ENCODE measurements around the gene LCOR.

LCOR gene

DNA sequence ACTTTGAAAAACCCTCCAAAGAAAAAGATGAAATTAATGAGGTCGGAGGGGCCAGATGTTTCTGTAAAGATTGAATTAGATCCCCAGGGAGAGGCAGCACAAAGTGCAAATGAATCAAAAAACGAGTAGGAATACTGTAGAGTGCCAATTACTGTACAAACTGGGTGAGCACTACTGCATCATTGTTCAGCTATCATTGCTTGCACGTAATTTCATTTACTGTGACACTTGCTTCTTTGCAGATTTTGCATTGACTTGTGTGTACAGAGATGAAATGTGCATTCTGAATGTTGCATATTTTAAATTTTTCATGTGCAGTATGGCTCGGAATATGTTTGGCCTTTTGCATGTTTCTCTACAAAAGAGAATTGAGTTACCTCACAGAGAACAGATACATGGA is 123.7 kb downstream of the LCOR start:
- no peak for TF ChIP-seq ARNTL (CRISPR knock-in tag; IDR thresholded peaks at IDR 0.05; ENCODE audit: borderline replicate concordance, low read depth)
- TF ChIP-seq CSDC2 (CRISPR knock-in tag; IDR thresholded peaks at IDR 0.05) = no peak
- TF ChIP-seq PPARA (CRISPR knock-in tag; IDR thresholded peaks at IDR 0.05; ENCODE audit: borderline replicate concordance) = no peak
- TF ChIP-seq, protein P1, sequence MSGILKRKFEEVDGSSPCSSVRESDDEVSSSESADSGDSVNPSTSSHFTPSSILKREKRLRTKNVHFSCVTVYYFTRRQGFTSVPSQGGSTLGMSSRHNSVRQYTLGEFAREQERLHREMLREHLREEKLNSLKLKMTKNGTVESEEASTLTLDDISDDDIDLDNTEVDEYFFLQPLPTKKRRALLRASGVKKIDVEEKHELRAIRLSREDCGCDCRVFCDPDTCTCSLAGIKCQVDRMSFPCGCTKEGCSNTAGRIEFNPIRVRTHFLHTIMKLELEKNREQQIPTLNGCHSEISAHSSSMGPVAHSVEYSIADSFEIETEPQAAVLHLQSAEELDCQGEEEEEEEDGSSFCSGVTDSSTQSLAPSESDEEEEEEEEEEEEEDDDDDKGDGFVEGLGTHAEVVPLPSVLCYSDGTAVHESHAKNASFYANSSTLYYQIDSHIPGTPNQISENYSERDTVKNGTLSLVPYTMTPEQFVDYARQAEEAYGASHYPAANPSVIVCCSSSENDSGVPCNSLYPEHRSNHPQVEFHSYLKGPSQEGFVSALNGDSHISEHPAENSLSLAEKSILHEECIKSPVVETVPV (CRISPR knock-in tag; IDR thresholded peaks at IDR 0.05) = no peak
- no peak for TF ChIP-seq TOX (CRISPR knock-in tag; IDR thresholded peaks at IDR 0.05; ENCODE audit: borderline replicate concordance)
- no peak for TF ChIP-seq OSR1 (CRISPR knock-in tag; IDR thresholded peaks at IDR 0.05)
- TF ChIP-seq ZFP3 (CRISPR knock-in tag; IDR thresholded peaks at IDR 0.05) = no peak
- TF ChIP-seq, protein P2, sequence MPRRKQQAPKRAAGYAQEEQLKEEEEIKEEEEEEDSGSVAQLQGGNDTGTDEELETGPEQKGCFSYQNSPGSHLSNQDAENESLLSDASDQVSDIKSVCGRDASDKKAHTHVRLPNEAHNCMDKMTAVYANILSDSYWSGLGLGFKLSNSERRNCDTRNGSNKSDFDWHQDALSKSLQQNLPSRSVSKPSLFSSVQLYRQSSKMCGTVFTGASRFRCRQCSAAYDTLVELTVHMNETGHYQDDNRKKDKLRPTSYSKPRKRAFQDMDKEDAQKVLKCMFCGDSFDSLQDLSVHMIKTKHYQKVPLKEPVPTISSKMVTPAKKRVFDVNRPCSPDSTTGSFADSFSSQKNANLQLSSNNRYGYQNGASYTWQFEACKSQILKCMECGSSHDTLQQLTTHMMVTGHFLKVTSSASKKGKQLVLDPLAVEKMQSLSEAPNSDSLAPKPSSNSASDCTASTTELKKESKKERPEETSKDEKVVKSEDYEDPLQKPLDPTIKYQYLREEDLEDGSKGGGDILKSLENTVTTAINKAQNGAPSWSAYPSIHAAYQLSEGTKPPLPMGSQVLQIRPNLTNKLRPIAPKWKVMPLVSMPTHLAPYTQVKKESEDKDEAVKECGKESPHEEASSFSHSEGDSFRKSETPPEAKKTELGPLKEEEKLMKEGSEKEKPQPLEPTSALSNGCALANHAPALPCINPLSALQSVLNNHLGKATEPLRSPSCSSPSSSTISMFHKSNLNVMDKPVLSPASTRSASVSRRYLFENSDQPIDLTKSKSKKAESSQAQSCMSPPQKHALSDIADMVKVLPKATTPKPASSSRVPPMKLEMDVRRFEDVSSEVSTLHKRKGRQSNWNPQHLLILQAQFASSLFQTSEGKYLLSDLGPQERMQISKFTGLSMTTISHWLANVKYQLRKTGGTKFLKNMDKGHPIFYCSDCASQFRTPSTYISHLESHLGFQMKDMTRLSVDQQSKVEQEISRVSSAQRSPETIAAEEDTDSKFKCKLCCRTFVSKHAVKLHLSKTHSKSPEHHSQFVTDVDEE (CRISPR knock-in tag; IDR thresholded peaks at IDR 0.05) = no peak
- TF ChIP-seq ZNF8 (CRISPR knock-in tag; IDR thresholded peaks at IDR 0.05) = no peak
- TF ChIP-seq SNAI2 (CRISPR knock-in tag; IDR thresholded peaks at IDR 0.05) = no peak
- no peak for ATAC-seq

DNA sequence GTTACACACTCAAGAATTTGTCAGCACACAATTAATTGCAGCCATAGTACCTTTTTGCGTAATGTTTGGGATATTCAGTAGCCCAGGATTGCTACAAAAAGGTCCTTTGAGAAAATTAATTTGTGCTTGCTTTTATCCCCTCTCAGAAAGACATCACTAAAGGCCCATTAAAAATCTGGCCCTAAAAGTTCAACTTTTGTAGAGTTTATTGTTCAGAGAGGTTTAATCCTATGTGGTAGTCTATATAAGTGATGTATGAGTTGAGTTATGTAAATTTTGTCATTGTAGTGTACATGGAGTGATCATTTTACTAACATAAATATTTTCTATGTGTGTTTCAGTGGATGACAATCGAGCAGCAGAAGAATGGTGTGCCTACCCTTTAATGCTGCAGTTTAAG is 126.0 kb downstream of the LCOR start:
- ATAC-seq = no peak

More for the DNA sequence above, 126.0 kb downstream of the LCOR start:
- TF ChIP-seq ZNF565 (CRISPR knock-in tag; conservative IDR thresholded peaks at IDR 0.05; ENCODE audit: low read depth) = no peak
- no peak for TF ChIP-seq RARB (CRISPR knock-in tag; IDR thresholded peaks at IDR 0.05)
- TF ChIP-seq, protein P3, sequence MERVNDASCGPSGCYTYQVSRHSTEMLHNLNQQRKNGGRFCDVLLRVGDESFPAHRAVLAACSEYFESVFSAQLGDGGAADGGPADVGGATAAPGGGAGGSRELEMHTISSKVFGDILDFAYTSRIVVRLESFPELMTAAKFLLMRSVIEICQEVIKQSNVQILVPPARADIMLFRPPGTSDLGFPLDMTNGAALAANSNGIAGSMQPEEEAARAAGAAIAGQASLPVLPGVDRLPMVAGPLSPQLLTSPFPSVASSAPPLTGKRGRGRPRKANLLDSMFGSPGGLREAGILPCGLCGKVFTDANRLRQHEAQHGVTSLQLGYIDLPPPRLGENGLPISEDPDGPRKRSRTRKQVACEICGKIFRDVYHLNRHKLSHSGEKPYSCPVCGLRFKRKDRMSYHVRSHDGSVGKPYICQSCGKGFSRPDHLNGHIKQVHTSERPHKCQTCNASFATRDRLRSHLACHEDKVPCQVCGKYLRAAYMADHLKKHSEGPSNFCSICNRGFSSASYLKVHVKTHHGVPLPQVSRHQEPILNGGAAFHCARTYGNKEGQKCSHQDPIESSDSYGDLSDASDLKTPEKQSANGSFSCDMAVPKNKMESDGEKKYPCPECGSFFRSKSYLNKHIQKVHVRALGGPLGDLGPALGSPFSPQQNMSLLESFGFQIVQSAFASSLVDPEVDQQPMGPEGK (CRISPR knock-in tag; IDR thresholded peaks at IDR 0.05; ENCODE audit: borderline replicate concordance) = no peak
- no peak for TF ChIP-seq ESRRG (CRISPR knock-in tag; IDR thresholded peaks at IDR 0.05)
- TF ChIP-seq ZNF70 (CRISPR knock-in tag; IDR thresholded peaks at IDR 0.05) = no peak
- no peak for TF ChIP-seq ISL1 (CRISPR knock-in tag; IDR thresholded peaks at IDR 0.05)
- TF ChIP-seq, protein P4, sequence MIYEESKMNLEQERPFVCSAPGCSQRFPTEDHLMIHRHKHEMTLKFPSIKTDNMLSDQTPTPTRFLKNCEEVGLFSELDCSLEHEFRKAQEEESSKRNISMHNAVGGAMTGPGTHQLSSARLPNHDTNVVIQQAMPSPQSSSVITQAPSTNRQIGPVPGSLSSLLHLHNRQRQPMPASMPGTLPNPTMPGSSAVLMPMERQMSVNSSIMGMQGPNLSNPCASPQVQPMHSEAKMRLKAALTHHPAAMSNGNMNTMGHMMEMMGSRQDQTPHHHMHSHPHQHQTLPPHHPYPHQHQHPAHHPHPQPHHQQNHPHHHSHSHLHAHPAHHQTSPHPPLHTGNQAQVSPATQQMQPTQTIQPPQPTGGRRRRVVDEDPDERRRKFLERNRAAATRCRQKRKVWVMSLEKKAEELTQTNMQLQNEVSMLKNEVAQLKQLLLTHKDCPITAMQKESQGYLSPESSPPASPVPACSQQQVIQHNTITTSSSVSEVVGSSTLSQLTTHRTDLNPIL (CRISPR knock-in tag; IDR thresholded peaks at IDR 0.05; ENCODE audit: low read depth) = no peak
- TF ChIP-seq GLIS3 (CRISPR knock-in tag; IDR thresholded peaks at IDR 0.05) = no peak
- TF ChIP-seq CSDC2 (CRISPR knock-in tag; IDR thresholded peaks at IDR 0.05) = no peak
- no peak for TF ChIP-seq ZC3H10 (CRISPR knock-in tag; IDR thresholded peaks at IDR 0.05)
- TF ChIP-seq, protein P2 (CRISPR knock-in tag; IDR thresholded peaks at IDR 0.05) = no peak
- TF ChIP-seq, protein P5, sequence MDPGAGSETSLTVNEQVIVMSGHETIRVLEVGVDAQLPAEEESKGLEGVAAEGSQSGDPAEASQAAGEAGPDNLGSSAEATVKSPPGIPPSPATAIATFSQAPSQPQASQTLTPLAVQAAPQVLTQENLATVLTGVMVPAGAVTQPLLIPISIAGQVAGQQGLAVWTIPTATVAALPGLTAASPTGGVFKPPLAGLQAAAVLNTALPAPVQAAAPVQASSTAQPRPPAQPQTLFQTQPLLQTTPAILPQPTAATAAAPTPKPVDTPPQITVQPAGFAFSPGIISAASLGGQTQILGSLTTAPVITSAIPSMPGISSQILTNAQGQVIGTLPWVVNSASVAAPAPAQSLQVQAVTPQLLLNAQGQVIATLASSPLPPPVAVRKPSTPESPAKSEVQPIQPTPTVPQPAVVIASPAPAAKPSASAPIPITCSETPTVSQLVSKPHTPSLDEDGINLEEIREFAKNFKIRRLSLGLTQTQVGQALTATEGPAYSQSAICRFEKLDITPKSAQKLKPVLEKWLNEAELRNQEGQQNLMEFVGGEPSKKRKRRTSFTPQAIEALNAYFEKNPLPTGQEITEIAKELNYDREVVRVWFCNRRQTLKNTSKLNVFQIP (CRISPR knock-in tag; IDR thresholded peaks at IDR 0.05; ENCODE audit: borderline replicate concordance, low read depth) = no peak
- TF ChIP-seq ZNF8 (CRISPR knock-in tag; IDR thresholded peaks at IDR 0.05) = no peak
- TF ChIP-seq OSR1 (CRISPR knock-in tag; IDR thresholded peaks at IDR 0.05) = no peak

Measured in SK-N-SH treated with all-trans-retinoic acid at 6 μM for 48 hours (cell line).